CD4-positive, alpha-beta T cell (primary cell): ENCODE data around the gene INPP5D. TPM values are rescaled to one million over a fixed set of nuclear protein-coding genes. Genes with fewer than 3 reads are reported as not detected.
A peak's percentile ranks its signal among the peaks of the same experiment; 100 is the strongest.
"Not testable (repeated sequence)": the region's sequence is repeated elsewhere in the genome, so short reads cannot be mapped to it uniquely, and the experiment has no call there.

Experiments
- ATAC-seq: fragments of 200-7000 bp; cut with Tn5 transposase; one replicate; pipeline ENCODE4 v1.10.0; 2022; ENCODE audit warnings: mild to moderate bottlenecking; ENCODE audit not compliant: poor library complexity
- CTCF ChIA-PET: fragments of 350-600 bp; sonication (Branson Sonifier 250); formaldehyde crosslinking; loops from one replicate; lab custom pipeline; 2021; ENCODE audit warnings: antibody characterized with exemption, inconsistent platforms; lab: Charles Lee
- POLR2A ChIA-PET: fragments of 350-600 bp; sonication (Branson Sonifier 250); formaldehyde crosslinking; loops from one replicate; lab custom pipeline; 2021; ENCODE audit warnings: antibody characterized with exemption, inconsistent platforms; lab: Charles Lee
- DNase-seq, 14 experiments: peaks; one replicate each; pipeline ENCODE4 v3.0.0-alpha.2; 2013 to 2020; ENCODE audit warnings: mixed read lengths in 2 of 14
- H3K27ac ChIP-seq, 2 donors: one replicate each; pipeline versions ENCODE4 v1.5.1 to v1.7.0; 2013; ENCODE audit warnings: low read length in 2 of 2, low read depth in 1 of 2, mild to moderate bottlenecking in 1 of 2
- H3K27me3 ChIP-seq, 2 experiments: 1 replicate in 1 of 2; 2 replicates in 1 of 2; pipeline versions ENCODE4 v1.6.1 to v1.7.0; 2013; ENCODE audit warnings: low read length in 2 of 2, control low read depth in 1 of 2, mild to moderate bottlenecking in 1 of 2, moderate library complexity in 1 of 2; ENCODE audit not compliant: insufficient read depth in 2 of 2, control insufficient read depth in 1 of 2
- H3K36me3 ChIP-seq: one replicate; pipeline ENCODE4 v1.6.1; 2013; ENCODE audit warnings: low read length, control low read depth; ENCODE audit not compliant: insufficient read depth
- H3K4me1 ChIP-seq: one replicate; pipeline ENCODE4 v1.6.1; 2013; ENCODE audit warnings: low read length, control low read depth; ENCODE audit not compliant: insufficient read depth
- H3K4me3 ChIP-seq: one replicate; pipeline ENCODE4 v1.5.1; 2013; ENCODE audit warnings: mild to moderate bottlenecking, low read length, moderate library complexity
- H3K9me3 ChIP-seq, 2 experiments: 1 replicate in 1 of 2; 2 replicates in 1 of 2; pipeline versions ENCODE4 v1.6.1 to v1.7.0; 2013; ENCODE audit warnings: low read length in 2 of 2, mild to moderate bottlenecking in 2 of 2, control low read depth in 1 of 2, moderate library complexity in 1 of 2; ENCODE audit not compliant: control insufficient read depth in 1 of 2, insufficient read depth in 1 of 2
- H3K27ac Mint-ChIP-seq: one replicate; pipeline ENCODE4 v1.8.0; 2020; ENCODE audit warnings: mixed read lengths
- H3K27me3 Mint-ChIP-seq: one replicate; pipeline ENCODE4 v1.8.0; 2021; ENCODE audit warnings: mixed read lengths
- H3K36me3 Mint-ChIP-seq: one replicate; pipeline ENCODE4 v1.8.0; 2021; ENCODE audit warnings: low read depth, mixed read lengths
- H3K4me1 Mint-ChIP-seq: one replicate; pipeline ENCODE4 v1.8.0; 2021; ENCODE audit warnings: low read depth, mixed read lengths
- H3K4me3 Mint-ChIP-seq: one replicate; pipeline ENCODE4 v1.8.0; 2020; ENCODE audit warnings: mild to moderate bottlenecking, mixed read lengths
- H3K9me3 Mint-ChIP-seq: one replicate; pipeline ENCODE4 v1.8.0; 2020; ENCODE audit warnings: mixed read lengths
- intact Hi-C, 2 experiments: fragments of 100-400 bp; cut with DNase I in 1 of 2; cut with micrococcal nuclease in 1 of 2; formaldehyde crosslinking; loops; one replicate each; pipeline versions ENCODE4 v1.15.1 to v1.9.0; 2023 to 2025; cut with DNase I, micrococcal nuclease
- total RNA-seq, 174 experiments: library from RNA in 2 of 174; stranded (reverse) in 2 of 174; gene quantifications; one replicate each; pipeline ENCODE4 v1.2.3 and lab custom pipeline; 2021 to 2026
- TF ChIP-seq, protein P1 (sequence below): fragments of 200-600 bp; IDR thresholded peaks from one replicate; pipeline ENCODE4 v1.8.0; 2022; ENCODE audit warnings: antibody characterized with exemption, mild to moderate bottlenecking

Gene INPP5D
- total RNA-seq, 2 experiments from 2014 or later, result 141 to 154 TPM

DNA sequence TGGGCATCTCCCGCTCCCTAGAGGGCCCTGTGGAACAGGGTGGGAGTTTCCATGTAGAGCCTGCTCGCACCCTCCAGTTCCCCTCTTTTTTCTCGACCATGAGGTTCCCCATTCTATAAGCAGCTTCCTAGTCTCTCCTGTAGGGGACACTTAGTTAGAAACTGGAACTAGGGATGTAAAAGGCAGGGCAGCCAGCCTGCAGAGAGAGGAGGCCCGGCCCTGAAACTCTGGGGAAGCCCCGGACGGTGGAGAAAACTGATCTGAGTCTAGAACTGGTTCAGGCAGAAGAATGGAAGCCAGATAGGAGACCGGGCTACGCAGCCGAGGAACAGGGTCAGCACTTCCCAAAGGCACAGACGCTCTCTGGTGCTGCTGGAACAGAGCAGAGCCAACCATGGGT, 139.7 kb downstream of the INPP5D start:
- TF ChIP-seq, protein P1, sequence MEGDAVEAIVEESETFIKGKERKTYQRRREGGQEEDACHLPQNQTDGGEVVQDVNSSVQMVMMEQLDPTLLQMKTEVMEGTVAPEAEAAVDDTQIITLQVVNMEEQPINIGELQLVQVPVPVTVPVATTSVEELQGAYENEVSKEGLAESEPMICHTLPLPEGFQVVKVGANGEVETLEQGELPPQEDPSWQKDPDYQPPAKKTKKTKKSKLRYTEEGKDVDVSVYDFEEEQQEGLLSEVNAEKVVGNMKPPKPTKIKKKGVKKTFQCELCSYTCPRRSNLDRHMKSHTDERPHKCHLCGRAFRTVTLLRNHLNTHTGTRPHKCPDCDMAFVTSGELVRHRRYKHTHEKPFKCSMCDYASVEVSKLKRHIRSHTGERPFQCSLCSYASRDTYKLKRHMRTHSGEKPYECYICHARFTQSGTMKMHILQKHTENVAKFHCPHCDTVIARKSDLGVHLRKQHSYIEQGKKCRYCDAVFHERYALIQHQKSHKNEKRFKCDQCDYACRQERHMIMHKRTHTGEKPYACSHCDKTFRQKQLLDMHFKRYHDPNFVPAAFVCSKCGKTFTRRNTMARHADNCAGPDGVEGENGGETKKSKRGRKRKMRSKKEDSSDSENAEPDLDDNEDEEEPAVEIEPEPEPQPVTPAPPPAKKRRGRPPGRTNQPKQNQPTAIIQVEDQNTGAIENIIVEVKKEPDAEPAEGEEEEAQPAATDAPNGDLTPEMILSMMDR, result no peak
- H3K36me3 ChIP-seq, result peaks cover 97% of the 10 kb centered on the region
- DNase-seq (peak in 1 of 14 experiments; percentile 20), ATAC-seq (no peak)
- H3K27ac ChIP-seq, result no peak overlapping the region
- H3K27me3 ChIP-seq, result no peaks in the 10 kb centered on the region
- CTCF ChIA-PET, result interaction anchor here (1.8 kb wide), 1 partner anchor 51 kb away, joined by 5 read pairs; the partner anchor contains the start of gene ATG16L1
- H3K36me3 Mint-ChIP-seq, result peaks cover 93% of the 10 kb centered on the region
- peaks cover 2% of the 10 kb centered on the region for H3K4me1 ChIP-seq
- intact Hi-C loops, result no loop called here
- H3K4me1 Mint-ChIP-seq, result no peaks in the 10 kb centered on the region
- H3K9me3 ChIP-seq, result peaks cover 7 to 19% of the 10 kb centered on the region in 2 experiments
- POLR2A ChIA-PET, result no interaction called here
- H3K4me3 ChIP-seq, result no peak overlapping the region
- peak overlapping the region; percentile 17 for H3K27ac Mint-ChIP-seq
- H3K9me3 Mint-ChIP-seq, result no peaks in the 10 kb centered on the region
- no peak overlapping the region for H3K4me3 Mint-ChIP-seq
- no peaks in the 10 kb centered on the region for H3K27me3 Mint-ChIP-seq

DNA sequence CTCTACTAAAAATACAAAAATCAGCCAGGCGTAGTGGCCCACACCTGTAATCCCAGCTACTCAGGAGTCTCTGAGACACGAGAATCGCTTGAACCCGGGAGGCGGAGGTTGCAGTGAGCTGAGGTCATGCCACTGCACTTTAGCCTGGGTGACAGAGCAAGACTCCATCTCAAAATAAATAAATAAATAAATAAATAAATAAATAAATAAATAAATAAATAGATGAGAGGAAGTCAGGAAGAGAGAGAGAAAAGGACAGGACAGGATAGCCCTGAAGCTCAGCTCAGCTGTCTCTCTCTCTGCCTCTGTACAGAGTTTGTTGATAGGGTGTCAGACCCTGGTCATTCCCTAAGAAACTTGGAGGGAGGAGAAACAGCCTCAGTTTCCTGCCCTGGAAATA, 140.6 kb downstream of the INPP5D start:
- H3K36me3 Mint-ChIP-seq, result peaks cover 90% of the 10 kb centered on the region
- H3K4me1 ChIP-seq, H3K4me1 Mint-ChIP-seq, H3K27me3 Mint-ChIP-seq, ATAC-seq, H3K27ac Mint-ChIP-seq, DNase-seq, H3K27me3 ChIP-seq, intact Hi-C loops, H3K27ac ChIP-seq, H3K4me3 Mint-ChIP-seq, H3K4me3 ChIP-seq, POLR2A ChIA-PET, H3K9me3 Mint-ChIP-seq: not testable (repeated sequence)
- H3K9me3 ChIP-seq, result peaks cover 7 to 19% of the 10 kb centered on the region in 2 experiments
- CTCF ChIA-PET, result interaction anchor here (1.8 kb wide), 1 partner anchor 50 kb away, joined by 5 read pairs; the partner anchor contains the start of gene ATG16L1
- H3K36me3 ChIP-seq, result peaks cover 89% of the 10 kb centered on the region

DNA sequence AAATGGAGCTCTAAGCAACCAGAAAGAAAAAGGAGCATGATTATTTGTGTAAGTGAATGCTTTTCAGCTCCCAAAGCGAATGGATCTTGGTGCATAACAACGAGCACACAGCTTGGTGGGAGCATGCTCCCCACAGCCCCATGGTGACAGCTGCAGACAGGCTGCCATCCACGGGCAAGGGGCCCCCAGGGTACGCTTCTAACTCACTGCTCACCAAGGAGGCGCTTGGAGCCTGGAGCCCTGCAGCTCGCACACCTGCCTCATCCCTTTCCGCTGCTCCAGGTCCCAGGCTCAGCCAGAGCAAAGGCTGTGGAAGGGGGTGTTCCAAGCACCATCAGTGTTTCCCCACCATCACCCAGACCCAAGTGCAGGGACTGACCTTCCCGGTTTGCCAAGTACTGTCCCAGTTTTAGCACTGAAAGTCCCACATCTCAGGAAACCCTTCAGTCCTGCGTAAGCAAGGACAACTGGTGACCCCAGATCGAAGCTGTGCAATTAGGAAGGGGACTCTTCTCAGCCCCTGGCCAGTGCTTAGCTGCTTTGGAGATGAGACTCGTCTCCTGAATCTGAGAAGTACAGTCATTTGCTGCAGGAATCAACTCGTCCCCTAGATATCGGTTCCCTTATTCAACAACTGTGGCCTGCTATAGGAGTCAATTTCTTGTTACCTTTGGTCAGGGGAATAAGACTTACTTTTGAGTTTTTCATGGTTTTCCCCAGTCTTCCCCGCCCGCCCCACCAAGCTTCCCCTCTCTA, 141.3 kb downstream of the INPP5D start:
- Mint-ChIP-seq H3K27me3 (no peaks in the 10 kb centered on the region), H3K4me3 (no peak overlapping the region), H3K36me3 (peaks cover 90% of the 10 kb centered on the region), H3K9me3 (no peaks in the 10 kb centered on the region), H3K4me1 (no peaks in the 10 kb centered on the region), H3K27ac (no peak overlapping the region)
- intact Hi-C loops, result no loop called here
- H3K4me3 ChIP-seq, result no peak overlapping the region
- CTCF ChIA-PET, result no interaction called here
- peaks cover 2% of the 10 kb centered on the region for H3K4me1 ChIP-seq
- H3K27ac ChIP-seq, result no peak overlapping the region
- ATAC-seq (no peak), DNase-seq (no peak)
- H3K27me3 ChIP-seq, result no peaks in the 10 kb centered on the region
- TF ChIP-seq, protein P1, result no peak
- POLR2A ChIA-PET, result no interaction called here
- H3K9me3 ChIP-seq, result peaks cover 7 to 19% of the 10 kb centered on the region in 2 experiments
- H3K36me3 ChIP-seq, result peaks cover 88% of the 10 kb centered on the region
